ENCODE measurements around the gene YIPF4.
A peak's percentile ranks its signal among the peaks of the same experiment; 100 is the strongest.
"Not testable (repeated sequence)": the region's sequence is repeated elsewhere in the genome, so short reads cannot be mapped to it uniquely, and the experiment has no call there.

YIPF4 gene

DNA sequence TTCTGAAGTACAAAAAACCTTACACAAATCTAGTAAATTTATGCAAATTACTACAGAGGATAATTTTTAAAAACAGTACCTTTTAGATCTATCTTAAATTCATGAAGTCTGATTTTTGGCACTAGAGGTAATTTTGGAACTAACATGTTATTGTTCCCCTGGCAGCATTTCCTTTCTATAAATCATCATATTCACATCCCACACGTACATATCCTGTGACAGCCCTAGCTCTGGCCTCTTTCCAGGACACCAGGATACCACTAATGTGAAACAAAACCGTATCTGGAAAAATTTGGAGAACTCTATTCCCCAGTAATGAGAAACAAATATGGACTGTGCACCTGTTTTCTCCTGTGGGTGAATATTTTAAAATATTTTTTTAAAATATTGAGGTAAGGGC is 65.1 kb downstream of the YIPF4 start:
- no peak overlapping the region for H3K9ac ChIP-seq (ENCODE audit: low read length)
- no peaks in the 10 kb centered on the region for H3K9me3 ChIP-seq (ENCODE audit: control insufficient read depth, insufficient read depth, low read depth, low read length)
- H3K4me3 ChIP-seq (ENCODE audit: low read depth, low read length), result no peak overlapping the region
- H3K27me3 ChIP-seq (ENCODE audit: control insufficient read depth, insufficient read depth, low read length), result no peaks in the 10 kb centered on the region
- no peaks in the 10 kb centered on the region for H3K36me3 ChIP-seq (ENCODE audit: control insufficient read depth, insufficient read depth, low read length)
- no peaks in the 10 kb centered on the region for H3K4me1 ChIP-seq (ENCODE audit: control insufficient read depth, insufficient read depth, low read length)
- H3K27ac ChIP-seq (ENCODE audit: low read depth, low read length), result no peak overlapping the region

DNA sequence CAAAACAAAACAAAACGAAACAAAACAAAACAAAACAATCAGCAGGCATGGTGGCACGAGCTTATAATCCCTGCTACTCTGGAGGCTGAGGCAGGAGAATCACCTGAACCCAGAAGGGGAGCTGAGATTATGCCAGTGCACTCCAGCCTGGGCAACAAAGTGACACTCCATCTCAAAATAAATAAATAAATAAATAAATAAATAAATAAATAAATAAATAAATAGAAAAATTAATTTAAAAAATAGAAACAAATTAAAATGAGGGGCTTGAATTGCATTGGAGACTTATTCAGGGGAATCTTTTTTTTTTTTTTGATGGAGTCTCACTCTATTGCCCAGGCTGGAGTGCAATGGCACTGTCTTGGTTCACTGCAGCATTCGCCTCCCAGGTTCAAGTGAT is 73.1 kb downstream of the YIPF4 start:
- H3K36me3 ChIP-seq (ENCODE audit: control insufficient read depth, insufficient read depth, low read length); H3K9me3 ChIP-seq (ENCODE audit: control insufficient read depth, insufficient read depth, low read depth, low read length); H3K4me3 ChIP-seq (ENCODE audit: low read depth, low read length); H3K27me3 ChIP-seq (ENCODE audit: control insufficient read depth, insufficient read depth, low read length); H3K27ac ChIP-seq (ENCODE audit: low read depth, low read length); H3K9ac ChIP-seq (ENCODE audit: low read length); H3K4me1 ChIP-seq (ENCODE audit: control insufficient read depth, insufficient read depth, low read length): not testable (repeated sequence)

DNA sequence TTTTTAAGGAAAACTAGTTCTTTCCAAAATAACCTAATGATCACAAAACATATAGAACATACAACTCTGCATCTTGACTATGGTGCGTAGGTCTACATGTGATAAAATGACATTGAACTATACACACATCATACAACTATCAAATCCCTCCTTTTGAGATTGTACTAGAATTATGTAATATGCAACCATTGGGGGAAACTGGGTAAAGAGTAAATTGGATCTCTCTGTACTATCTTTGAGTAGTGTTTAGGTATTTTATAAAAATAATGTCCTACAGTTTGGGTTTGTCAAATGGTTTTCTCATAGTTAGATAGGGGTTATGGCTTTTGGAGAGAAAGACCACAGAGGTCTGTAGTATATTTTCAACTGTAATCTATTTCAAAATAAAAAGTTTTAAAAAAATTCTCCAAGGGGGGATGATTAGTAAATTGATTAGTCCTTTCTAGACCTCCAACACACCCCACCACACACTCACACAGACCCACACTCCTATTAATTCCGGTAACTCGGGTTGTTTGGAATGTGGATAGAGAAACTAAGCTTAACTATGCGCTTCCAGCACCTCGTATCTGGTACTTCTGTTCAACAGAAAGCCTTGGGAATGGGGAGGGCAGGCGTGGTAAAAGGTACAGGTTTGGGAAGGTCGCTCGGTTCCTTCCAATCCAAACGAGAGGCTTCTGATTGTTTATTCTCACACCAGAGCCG is 78.4 kb downstream of the YIPF4 start:
- Histone ChIP-seq H3K4me3 (ENCODE audit: low read depth, low read length) (peak overlapping the region; percentile 98), H3K4me1 (ENCODE audit: control insufficient read depth, insufficient read depth, low read length) (peaks cover 8% of the 10 kb centered on the region), H3K9ac (ENCODE audit: low read length) (peak overlapping the region; percentile 97), H3K36me3 (ENCODE audit: control insufficient read depth, insufficient read depth, low read length) (peaks cover 4% of the 10 kb centered on the region), H3K9me3 (ENCODE audit: control insufficient read depth, insufficient read depth, low read depth, low read length) (no peaks in the 10 kb centered on the region), H3K27ac (ENCODE audit: low read depth, low read length) (peak overlapping the region; percentile 94), H3K27me3 (ENCODE audit: control insufficient read depth, insufficient read depth, low read length) (no peaks in the 10 kb centered on the region)

DNA sequence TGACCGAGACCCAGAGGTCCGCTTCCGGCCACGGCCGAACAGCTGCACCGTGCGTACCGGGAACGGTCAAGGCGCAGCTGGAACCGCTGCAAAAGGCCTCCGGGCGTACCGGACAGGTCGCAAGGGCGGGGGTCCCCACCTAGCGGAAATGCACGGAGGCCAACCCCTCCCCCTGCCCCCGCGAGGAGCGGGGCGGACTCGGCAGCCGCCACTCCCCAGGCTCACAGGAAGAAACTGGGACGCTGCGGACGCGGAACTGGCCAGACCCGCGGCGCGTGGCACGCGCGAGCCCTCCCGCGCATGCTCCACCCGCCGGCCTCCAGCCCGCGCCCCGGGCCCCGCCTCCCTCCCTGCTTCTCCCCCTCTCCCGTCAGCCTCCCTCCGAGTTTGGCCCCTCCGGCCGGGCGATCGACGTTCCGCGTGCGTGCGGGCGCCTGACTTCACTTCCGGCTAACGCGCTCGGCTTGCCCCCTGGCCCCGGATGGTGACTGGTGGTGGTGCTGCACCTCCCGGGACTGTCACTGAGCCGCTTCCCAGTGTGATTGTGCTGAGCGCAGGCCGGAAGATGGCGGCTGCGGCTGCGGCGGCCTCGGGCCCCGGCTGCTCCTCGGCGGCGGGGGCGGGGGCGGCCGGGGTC is 79.1 kb downstream of the YIPF4 start, which contains the start of gene BIRC6:
Gene BIRC6, plus strand, starts transcription at position 343 of the 637 bp plus-strand sequence. Its CDS starts 139 bp downstream, at position 482.
- no peaks in the 10 kb centered on the region for H3K9me3 ChIP-seq (ENCODE audit: control insufficient read depth, insufficient read depth, low read depth, low read length)
- peak within 1 kb of the TSS; percentile 98 for H3K4me3 ChIP-seq (ENCODE audit: low read depth, low read length)
- peaks cover 10% of the 10 kb centered on the region for H3K36me3 ChIP-seq (ENCODE audit: control insufficient read depth, insufficient read depth, low read length)
- no peaks in the 10 kb centered on the region for H3K27me3 ChIP-seq (ENCODE audit: control insufficient read depth, insufficient read depth, low read length)
- peak within 1 kb of the TSS; percentile 97 for H3K9ac ChIP-seq (ENCODE audit: low read length)
- peak within 1 kb of the TSS; percentile 94 for H3K27ac ChIP-seq (ENCODE audit: low read depth, low read length)
- H3K4me1 ChIP-seq (ENCODE audit: control insufficient read depth, insufficient read depth, low read length), result peaks cover 8% of the 10 kb centered on the region

DNA sequence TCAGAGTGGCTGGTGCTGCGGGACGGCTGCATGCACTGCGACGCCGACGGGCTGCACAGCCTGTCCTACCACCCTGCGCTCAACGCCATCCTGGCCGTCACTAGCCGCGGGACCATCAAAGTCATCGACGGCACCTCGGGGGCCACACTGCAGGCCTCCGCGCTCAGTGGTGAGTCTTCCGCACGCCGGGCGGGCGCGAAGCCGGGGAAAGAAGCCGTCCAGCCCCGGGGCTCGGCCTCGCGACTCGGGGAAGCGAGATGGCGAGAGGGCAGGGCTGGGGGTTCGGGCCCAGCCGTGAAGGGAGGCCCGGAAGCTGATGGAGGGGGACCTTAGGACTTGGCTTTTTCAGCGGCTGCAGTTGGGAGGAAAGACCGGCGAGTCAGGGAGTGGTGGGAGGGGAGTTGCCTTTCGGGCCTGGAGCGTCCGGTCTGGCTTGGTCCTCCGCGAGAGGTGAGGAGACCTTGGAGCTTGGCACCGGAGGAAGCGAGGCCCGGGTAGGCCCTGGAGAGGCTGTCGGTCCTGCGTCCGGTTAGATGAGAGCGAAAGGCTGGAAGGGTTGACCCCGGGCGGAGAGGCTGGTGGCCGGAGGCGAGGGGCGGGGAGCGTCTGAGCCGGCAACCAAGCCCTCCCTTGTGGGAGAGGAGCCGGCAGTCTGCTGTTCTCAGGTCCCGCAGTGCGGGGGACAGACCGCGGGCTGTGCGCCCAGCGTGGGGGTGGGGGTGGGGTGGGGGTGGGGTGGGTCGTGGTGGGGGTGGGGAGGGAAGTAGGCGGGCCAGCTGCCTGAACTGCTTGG is 79.8 kb downstream of the YIPF4 start:
- H3K4me3 ChIP-seq (ENCODE audit: low read depth, low read length), result peak overlapping the region; percentile 98
- H3K9me3 ChIP-seq (ENCODE audit: control insufficient read depth, insufficient read depth, low read depth, low read length), result no peaks in the 10 kb centered on the region
- H3K9ac ChIP-seq (ENCODE audit: low read length), result peak overlapping the region; percentile 97
- H3K36me3 ChIP-seq (ENCODE audit: control insufficient read depth, insufficient read depth, low read length), result peaks cover 15% of the 10 kb centered on the region
- H3K27me3 ChIP-seq (ENCODE audit: control insufficient read depth, insufficient read depth, low read length), result no peaks in the 10 kb centered on the region
- peaks cover 8% of the 10 kb centered on the region for H3K4me1 ChIP-seq (ENCODE audit: control insufficient read depth, insufficient read depth, low read length)
- H3K27ac ChIP-seq (ENCODE audit: low read depth, low read length), result peak overlapping the region; percentile 94

DNA sequence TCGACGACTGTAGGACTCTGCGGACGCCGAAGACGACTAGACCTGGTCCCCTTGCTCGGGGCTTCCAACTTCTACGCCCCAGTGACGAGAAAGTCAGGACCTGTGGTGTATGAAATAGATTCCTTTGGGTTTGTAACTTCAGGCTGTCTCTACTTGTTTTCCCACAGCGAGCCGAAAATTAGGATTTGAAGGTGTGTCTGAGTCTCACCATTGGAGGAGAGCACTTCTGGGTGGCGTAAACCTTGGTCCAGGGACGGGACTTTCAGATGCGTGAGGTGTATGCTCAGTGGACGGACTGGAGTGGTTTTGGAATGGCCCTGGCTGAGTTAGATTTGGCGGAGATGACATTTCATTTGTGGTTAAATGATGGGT is 80.4 kb downstream of the YIPF4 start:
- H3K9me3 ChIP-seq (ENCODE audit: control insufficient read depth, insufficient read depth, low read depth, low read length), result no peaks in the 10 kb centered on the region
- H3K4me3 ChIP-seq (ENCODE audit: low read depth, low read length), result peak overlapping the region; percentile 98
- H3K4me1 ChIP-seq (ENCODE audit: control insufficient read depth, insufficient read depth, low read length), result peaks cover 8% of the 10 kb centered on the region
- H3K27ac ChIP-seq (ENCODE audit: low read depth, low read length), result 0 out of 2 replicates have a peak overlapping the region, but pooled peaks have one; percentile 7
- H3K9ac ChIP-seq (ENCODE audit: low read length), result peak overlapping the region; percentile 79
- no peaks in the 10 kb centered on the region for H3K27me3 ChIP-seq (ENCODE audit: control insufficient read depth, insufficient read depth, low read length)
- peaks cover 15% of the 10 kb centered on the region for H3K36me3 ChIP-seq (ENCODE audit: control insufficient read depth, insufficient read depth, low read length)

DNA sequence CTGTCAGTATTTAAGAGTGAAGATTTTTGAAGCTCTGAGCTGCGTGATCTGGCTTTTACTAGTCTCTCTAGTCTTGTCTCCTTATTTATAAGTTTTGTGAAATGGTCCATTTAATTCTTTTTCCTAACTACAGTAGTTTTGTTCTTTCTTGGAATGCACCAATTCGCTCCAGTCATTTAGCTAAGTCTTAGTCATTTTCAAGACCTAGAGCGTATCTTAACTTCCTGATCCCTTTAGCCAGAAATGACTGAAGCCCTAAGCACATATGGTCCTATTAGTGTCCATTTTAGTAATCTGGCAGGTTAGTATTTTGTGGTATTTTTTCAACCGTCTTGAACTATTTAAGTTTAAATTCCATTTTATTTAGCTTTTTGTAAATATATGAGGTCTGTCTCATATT is 82.7 kb downstream of the YIPF4 start:
- Histone ChIP-seq H3K9me3 (ENCODE audit: control insufficient read depth, insufficient read depth, low read depth, low read length) (no peaks in the 10 kb centered on the region), H3K27ac (ENCODE audit: low read depth, low read length) (no peak overlapping the region), H3K4me3 (ENCODE audit: low read depth, low read length) (no peak overlapping the region), H3K27me3 (ENCODE audit: control insufficient read depth, insufficient read depth, low read length) (no peaks in the 10 kb centered on the region), H3K4me1 (ENCODE audit: control insufficient read depth, insufficient read depth, low read length) (peaks cover 8% of the 10 kb centered on the region), H3K9ac (ENCODE audit: low read length) (no peak overlapping the region), H3K36me3 (ENCODE audit: control insufficient read depth, insufficient read depth, low read length) (peaks cover 15% of the 10 kb centered on the region)

DNA sequence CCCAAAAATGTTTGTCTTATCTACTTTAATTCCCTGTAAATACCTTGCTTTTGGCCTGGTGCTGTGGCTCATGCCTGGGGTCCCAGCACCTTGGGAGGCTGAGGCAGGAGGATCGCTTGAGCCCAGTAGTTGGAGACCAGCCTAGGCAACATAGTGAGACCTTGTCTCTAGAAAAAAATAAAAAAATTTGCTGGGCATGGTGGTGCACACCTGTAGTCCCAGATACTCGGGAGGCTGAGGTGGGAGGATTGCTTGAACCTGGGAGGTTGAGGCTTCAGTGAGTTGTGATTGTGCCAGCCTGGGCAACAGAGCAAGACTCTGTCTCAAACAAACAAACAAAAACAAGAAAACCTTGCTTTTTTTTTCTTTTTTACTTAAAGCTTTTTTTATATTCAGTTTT is 85.3 kb downstream of the YIPF4 start:
- H3K4me1 ChIP-seq (ENCODE audit: control insufficient read depth, insufficient read depth, low read length); H3K9ac ChIP-seq (ENCODE audit: low read length); H3K4me3 ChIP-seq (ENCODE audit: low read depth, low read length); H3K27me3 ChIP-seq (ENCODE audit: control insufficient read depth, insufficient read depth, low read length); H3K27ac ChIP-seq (ENCODE audit: low read depth, low read length); H3K9me3 ChIP-seq (ENCODE audit: control insufficient read depth, insufficient read depth, low read depth, low read length): not testable (repeated sequence)
- H3K36me3 ChIP-seq (ENCODE audit: control insufficient read depth, insufficient read depth, low read length), result peaks cover 15% of the 10 kb centered on the region

DNA sequence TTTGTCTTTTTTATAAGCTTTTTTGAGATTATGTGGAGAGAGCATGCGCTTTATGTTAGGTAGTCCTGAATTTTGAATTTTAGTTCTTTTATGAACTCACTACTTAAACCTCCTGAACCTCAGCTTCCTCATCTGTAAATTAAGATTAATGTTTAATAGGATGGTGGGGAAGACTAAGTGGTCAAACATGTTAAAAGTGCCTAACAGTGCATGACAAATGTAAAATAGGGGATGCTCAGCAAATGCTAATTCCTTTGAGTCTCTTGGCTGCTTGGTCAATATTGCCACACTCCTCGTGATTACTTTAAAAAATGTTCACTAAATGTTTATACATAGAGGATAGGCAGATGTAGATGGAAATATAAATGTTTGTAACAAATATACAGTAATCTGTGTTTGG is 85.9 kb downstream of the YIPF4 start:
- H3K36me3 ChIP-seq (ENCODE audit: control insufficient read depth, insufficient read depth, low read length), result peaks cover 15% of the 10 kb centered on the region
- no peaks in the 10 kb centered on the region for H3K27me3 ChIP-seq (ENCODE audit: control insufficient read depth, insufficient read depth, low read length)
- H3K27ac ChIP-seq (ENCODE audit: low read depth, low read length), result no peak overlapping the region
- no peak overlapping the region for H3K4me3 ChIP-seq (ENCODE audit: low read depth, low read length)
- no peaks in the 10 kb centered on the region for H3K9me3 ChIP-seq (ENCODE audit: control insufficient read depth, insufficient read depth, low read depth, low read length)
- no peak overlapping the region for H3K9ac ChIP-seq (ENCODE audit: low read length)
- peaks cover 3% of the 10 kb centered on the region for H3K4me1 ChIP-seq (ENCODE audit: control insufficient read depth, insufficient read depth, low read length)

DNA sequence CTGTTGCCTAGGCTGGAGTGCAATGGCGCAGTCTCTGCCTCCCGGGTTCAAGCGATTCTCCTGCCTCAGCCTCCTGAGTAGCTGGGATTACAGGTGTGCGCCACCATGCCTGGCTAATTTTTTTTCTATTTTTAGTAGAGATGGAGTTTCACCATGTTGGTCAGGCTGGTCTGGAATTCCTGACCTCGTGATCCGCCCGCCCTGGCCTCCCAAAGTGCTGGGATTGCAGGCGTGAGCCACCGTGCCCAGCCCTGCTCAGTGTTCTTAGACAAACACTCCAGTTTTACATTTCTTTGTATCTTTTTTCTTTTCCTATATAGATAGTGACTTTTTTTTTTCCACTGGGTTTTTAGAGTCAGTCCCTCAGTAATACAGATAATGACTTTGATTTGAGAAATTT is 86.6 kb downstream of the YIPF4 start:
- not testable (repeated sequence) for H3K9ac ChIP-seq (ENCODE audit: low read length); H3K9me3 ChIP-seq (ENCODE audit: control insufficient read depth, insufficient read depth, low read depth, low read length); H3K27me3 ChIP-seq (ENCODE audit: control insufficient read depth, insufficient read depth, low read length); H3K4me3 ChIP-seq (ENCODE audit: low read depth, low read length); H3K4me1 ChIP-seq (ENCODE audit: control insufficient read depth, insufficient read depth, low read length); H3K27ac ChIP-seq (ENCODE audit: low read depth, low read length)
- peaks cover 15% of the 10 kb centered on the region for H3K36me3 ChIP-seq (ENCODE audit: control insufficient read depth, insufficient read depth, low read length)

DNA sequence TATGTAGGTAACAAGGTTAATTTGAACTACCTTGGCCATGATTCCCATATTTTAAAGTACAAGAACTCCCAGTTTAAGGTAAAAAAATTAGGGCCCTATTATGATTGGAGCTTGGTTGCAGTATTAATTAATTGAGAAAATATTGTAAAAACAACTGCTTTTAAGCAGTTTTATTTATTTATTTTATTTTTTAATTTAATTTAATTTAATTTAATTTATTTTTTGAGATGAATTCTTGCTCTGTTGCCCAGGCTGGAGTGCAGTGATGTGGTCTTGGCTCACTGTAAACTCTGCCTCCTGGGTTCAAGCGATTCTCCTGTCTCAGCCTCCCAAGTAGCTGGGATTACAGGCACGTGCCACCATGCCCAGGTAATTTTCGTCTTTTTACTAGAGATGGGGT is 88.0 kb downstream of the YIPF4 start:
- not testable (repeated sequence) for H3K4me1 ChIP-seq (ENCODE audit: control insufficient read depth, insufficient read depth, low read length); H3K9ac ChIP-seq (ENCODE audit: low read length); H3K4me3 ChIP-seq (ENCODE audit: low read depth, low read length); H3K27ac ChIP-seq (ENCODE audit: low read depth, low read length); H3K27me3 ChIP-seq (ENCODE audit: control insufficient read depth, insufficient read depth, low read length); H3K9me3 ChIP-seq (ENCODE audit: control insufficient read depth, insufficient read depth, low read depth, low read length)
- H3K36me3 ChIP-seq (ENCODE audit: control insufficient read depth, insufficient read depth, low read length), result peaks cover 13% of the 10 kb centered on the region

All from HUES6 (cell line).